Suprapubic skin (tissue), 4 donors: ENCODE data around the gene PCDHA5. TPM values are rescaled to one million over a fixed set of nuclear protein-coding genes. Genes with fewer than 3 reads are reported as not detected.
"Not testable (repeated sequence)": the region's sequence is repeated elsewhere in the genome, so short reads cannot be mapped to it uniquely, and the experiment has no call there.

ENCODE experiments used
- DNase-seq, 2 donors: peaks; one replicate each; pipeline ENCODE4 v3.0.0-alpha.2; 2019; ENCODE audit warnings: low spot score in 2 of 2
- H3K27ac ChIP-seq: fragments of 200-600 bp; sonication (generic); one replicate; pipeline ENCODE4 v1.5.1; 2019
- H3K27me3 ChIP-seq: fragments of 200-600 bp; sonication (generic); one replicate; pipeline ENCODE4 v1.5.1; 2019
- H3K36me3 ChIP-seq: fragments of 200-600 bp; sonication (generic); one replicate; pipeline ENCODE4 v1.5.1; 2019
- H3K4me1 ChIP-seq: fragments of 200-600 bp; sonication (generic); one replicate; pipeline ENCODE4 v1.5.1; 2019
- H3K4me3 ChIP-seq: fragments of 200-600 bp; sonication (generic); one replicate; pipeline ENCODE4 v1.5.1; 2019; ENCODE audit warnings: mild to moderate bottlenecking
- H3K9me3 ChIP-seq: fragments of 200-600 bp; sonication (generic); one replicate; pipeline ENCODE4 v1.5.1; 2019
- EP300 ChIP-seq: sonication (generic); formaldehyde crosslinking; IDR thresholded peaks from one replicate; pipeline ENCODE4 v1.6.1; 2017; ENCODE audit warnings: antibody characterized with exemption
- POLR2A ChIP-seq, 2 donors: fragments of 450-650 bp; IDR thresholded peaks; one replicate each; pipeline ENCODE4 v1.6.1; 2017; ENCODE audit warnings: antibody characterized with exemption in 2 of 2, mild to moderate bottlenecking in 2 of 2, moderate library complexity in 2 of 2
- POLR2AphosphoS5 ChIP-seq, 3 donors: sonication (generic); formaldehyde crosslinking; IDR thresholded peaks; one replicate each; pipeline ENCODE4 v1.6.1; 2017; ENCODE audit warnings: antibody characterized with exemption in 3 of 3
- WGBS: methylation state at CpG from one replicate; pipeline ENCODE4 v1.1.5; 2018; 5-methylcytosine and 5-hydroxymethylcytosine counted together
- total RNA-seq, 4 donors: library from RNA; depleted of rRNA; stranded (reverse); fragments of >200 nt; gene quantifications; one replicate each; pipeline ENCODE4 v1.1.0, GENCODE V29; 2016
- TF ChIP-seq, protein P1 (sequence below), 2 donors: fragments of 200-600 bp in 1 of 2; fragments of 450-650 bp in 1 of 2; sonication (generic) in 1 of 2; IDR thresholded peaks; one replicate each; pipeline ENCODE4 v1.5.1; 2016 to 2019; ENCODE audit warnings: antibody characterized with exemption in 2 of 2, mild to moderate bottlenecking in 1 of 2, moderate library complexity in 1 of 2

Gene PCDHA5
- total RNA-seq, 4 donors from 2014 or later, result 0.15 to 0.42 (median 0.16) TPM; not detected in 1

- no peaks in the 10 kb centered on the region for H3K36me3 ChIP-seq
- DNase-seq, result no peak
- H3K4me1 ChIP-seq, result no peaks in the 10 kb centered on the region
- H3K27ac ChIP-seq, result no peak overlapping the region
- H3K27me3 ChIP-seq, result peaks cover 6% of the 10 kb centered on the region
- no peak overlapping the region for H3K4me3 ChIP-seq
- TF ChIP-seq, protein P1, sequence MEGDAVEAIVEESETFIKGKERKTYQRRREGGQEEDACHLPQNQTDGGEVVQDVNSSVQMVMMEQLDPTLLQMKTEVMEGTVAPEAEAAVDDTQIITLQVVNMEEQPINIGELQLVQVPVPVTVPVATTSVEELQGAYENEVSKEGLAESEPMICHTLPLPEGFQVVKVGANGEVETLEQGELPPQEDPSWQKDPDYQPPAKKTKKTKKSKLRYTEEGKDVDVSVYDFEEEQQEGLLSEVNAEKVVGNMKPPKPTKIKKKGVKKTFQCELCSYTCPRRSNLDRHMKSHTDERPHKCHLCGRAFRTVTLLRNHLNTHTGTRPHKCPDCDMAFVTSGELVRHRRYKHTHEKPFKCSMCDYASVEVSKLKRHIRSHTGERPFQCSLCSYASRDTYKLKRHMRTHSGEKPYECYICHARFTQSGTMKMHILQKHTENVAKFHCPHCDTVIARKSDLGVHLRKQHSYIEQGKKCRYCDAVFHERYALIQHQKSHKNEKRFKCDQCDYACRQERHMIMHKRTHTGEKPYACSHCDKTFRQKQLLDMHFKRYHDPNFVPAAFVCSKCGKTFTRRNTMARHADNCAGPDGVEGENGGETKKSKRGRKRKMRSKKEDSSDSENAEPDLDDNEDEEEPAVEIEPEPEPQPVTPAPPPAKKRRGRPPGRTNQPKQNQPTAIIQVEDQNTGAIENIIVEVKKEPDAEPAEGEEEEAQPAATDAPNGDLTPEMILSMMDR (IDR thresholded peaks at IDR 0.05), result no peak
- no peak for TF ChIP-seq POLR2AphosphoS5 (IDR thresholded peaks at IDR 0.05)
- no peak for TF ChIP-seq POLR2A (IDR thresholded peaks at IDR 0.05)
- no peak for TF ChIP-seq EP300
- 26% methylated on average over 6 of the region's 6 CpGs for WGBS
- peaks cover 22% of the 10 kb centered on the region for H3K9me3 ChIP-seq
Observed at GRCh38 chr5:140822281-140822629, 842 bp downstream of the PCDHA5 start.

DNA sequence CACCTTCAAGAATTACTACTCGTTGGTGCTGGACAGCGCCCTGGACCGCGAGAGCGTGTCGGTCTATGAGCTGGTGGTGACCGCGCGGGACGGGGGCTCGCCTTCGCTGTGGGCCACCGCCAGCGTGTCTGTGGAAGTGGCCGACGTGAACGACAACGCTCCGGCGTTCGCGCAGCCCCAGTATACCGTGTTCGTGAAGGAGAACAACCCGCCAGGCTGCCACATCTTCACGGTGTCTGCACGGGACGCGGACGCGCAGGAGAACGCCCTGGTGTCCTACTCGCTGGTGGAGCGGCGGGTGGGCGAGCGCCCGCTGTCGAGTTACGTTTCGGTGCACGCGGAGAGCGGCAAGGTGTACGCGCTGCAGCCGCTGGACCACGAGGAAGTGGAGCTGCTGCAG lies 1.6 kb downstream of the PCDHA5 start:
- not testable (repeated sequence) for H3K27ac ChIP-seq, H3K27me3 ChIP-seq, H3K4me1 ChIP-seq, DNase-seq, H3K36me3 ChIP-seq, H3K4me3 ChIP-seq
- WGBS, result 56% methylated on average over 40 of the region's 48 CpGs
- H3K9me3 ChIP-seq, result peaks cover 29% of the 10 kb centered on the region

DNA sequence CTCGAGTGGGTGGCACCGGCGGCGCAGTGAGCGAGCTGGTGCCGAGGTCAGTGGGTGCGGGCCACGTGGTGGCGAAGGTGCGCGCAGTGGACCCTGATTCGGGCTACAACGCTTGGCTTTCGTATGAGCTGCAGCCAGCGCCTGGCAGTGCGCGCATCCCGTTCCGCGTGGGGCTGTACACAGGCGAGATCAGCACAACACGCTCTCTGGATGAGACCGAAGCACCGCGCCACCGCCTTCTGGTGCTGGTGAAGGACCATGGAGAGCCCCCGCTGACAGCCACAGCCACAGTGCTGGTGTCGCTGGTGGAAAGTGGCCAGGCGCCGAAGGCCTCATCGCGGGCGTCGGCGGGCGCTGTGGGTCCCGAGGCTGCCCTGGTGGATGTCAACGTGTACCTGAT lies 2.1 kb downstream of the PCDHA5 start:
- Histone ChIP-seq H3K27me3 (peaks cover 11% of the 10 kb centered on the region), H3K9me3 (peaks cover 31% of the 10 kb centered on the region), H3K4me1 (no peaks in the 10 kb centered on the region), H3K36me3 (no peaks in the 10 kb centered on the region), H3K4me3 (no peak overlapping the region), H3K27ac (no peak overlapping the region)
- TF ChIP-seq, protein P1 (IDR thresholded peaks at IDR 0.05), result no peak
- TF ChIP-seq POLR2AphosphoS5 (IDR thresholded peaks at IDR 0.05), result no peak
- no peak for TF ChIP-seq EP300
- no peak for TF ChIP-seq POLR2A (IDR thresholded peaks at IDR 0.05)
- WGBS, result 70% methylated on average over 4 of the region's 38 CpGs
- DNase-seq, result no peak

- peak within 1 kb of the TSS; percentile 6 for H3K4me3 ChIP-seq
- WGBS, result 16% methylated on average over 26 of the region's 27 CpGs
- H3K27ac ChIP-seq, result no peak within 1 kb of the TSS
- no peaks in the 10 kb centered on the region for H3K4me1 ChIP-seq
- TF ChIP-seq POLR2AphosphoS5 (IDR thresholded peaks at IDR 0.05), result no peak
- TF ChIP-seq POLR2A (IDR thresholded peaks at IDR 0.05), result no peak
- TF ChIP-seq, protein P1 (IDR thresholded peaks at IDR 0.05), result no peak
- TF ChIP-seq EP300, result no peak
- no peak for DNase-seq
- peaks cover 9% of the 10 kb centered on the region for H3K27me3 ChIP-seq
- peaks cover 35% of the 10 kb centered on the region for H3K9me3 ChIP-seq
- no peaks in the 10 kb centered on the region for H3K36me3 ChIP-seq
Observed at GRCh38 chr5:140827704-140828361, 6.4 kb downstream of the PCDHA5 start, which contains the start of gene PCDHA6. PCDHA6 (plus strand) TSS chr5:140827960; CDS start chr5:140828092, 132 bp downstream.

DNA sequence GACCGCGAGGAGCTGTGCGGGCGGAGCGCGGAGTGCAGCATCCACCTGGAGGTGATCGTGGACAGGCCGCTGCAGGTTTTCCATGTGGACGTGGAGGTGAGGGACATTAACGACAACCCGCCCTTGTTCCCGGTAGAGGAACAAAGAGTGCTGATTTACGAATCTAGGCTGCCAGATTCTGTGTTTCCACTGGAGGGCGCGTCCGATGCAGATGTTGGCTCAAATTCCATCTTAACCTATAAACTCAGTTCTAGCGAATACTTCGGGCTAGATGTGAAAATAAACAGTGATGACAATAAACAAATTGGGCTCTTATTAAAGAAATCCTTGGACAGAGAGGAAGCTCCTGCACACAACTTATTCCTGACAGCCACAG lies 6.9 kb downstream of the PCDHA5 start:
- WGBS, result 28% methylated on average over 15 of the region's 18 CpGs
- no peak for TF ChIP-seq EP300
- no peak for TF ChIP-seq POLR2AphosphoS5 (IDR thresholded peaks at IDR 0.05)
- TF ChIP-seq POLR2A (IDR thresholded peaks at IDR 0.05), result no peak
- TF ChIP-seq, protein P1 (IDR thresholded peaks at IDR 0.05), result no peak

GRCh38 chr5:140829511-140830501 lies 8.4 kb downstream of the PCDHA5 start:
- H3K27ac ChIP-seq, H3K4me1 ChIP-seq, H3K36me3 ChIP-seq, DNase-seq, H3K4me3 ChIP-seq: not testable (repeated sequence)
- peaks cover 14% of the 10 kb centered on the region for H3K27me3 ChIP-seq
- WGBS, result 47% methylated on average over 98 of the region's 106 CpGs
- H3K9me3 ChIP-seq, result peaks cover 31% of the 10 kb centered on the region

More for the DNA sequence above, 6.9 kb downstream of the PCDHA5 start:
- H3K27ac ChIP-seq, result no peak overlapping the region
- H3K4me1 ChIP-seq, result no peaks in the 10 kb centered on the region
- no peak for DNase-seq
- peaks cover 32% of the 10 kb centered on the region for H3K9me3 ChIP-seq
- H3K27me3 ChIP-seq, result peaks cover 10% of the 10 kb centered on the region
- H3K4me3 ChIP-seq, result peak overlapping the region; percentile 6
- no peaks in the 10 kb centered on the region for H3K36me3 ChIP-seq
